ENCODE data around the gene BCL2L1. TPM values are rescaled to one million over a fixed set of nuclear protein-coding genes. Genes with fewer than 3 reads are reported as not detected.

Gene BCL2L1
- total RNA-seq, 1 donor from 2014 or later: 174 TPM

- Histone ChIP-seq H3K36me3 (no peaks in the 10 kb centered on the region), H3K9me3 (no peaks in the 10 kb centered on the region), H3K27ac (no peak overlapping the region), H3K4me3 (no peak overlapping the region), H3K4me1 (no peaks in the 10 kb centered on the region), H3K27me3 (no peaks in the 10 kb centered on the region)
- TF ChIP-seq, protein P1, sequence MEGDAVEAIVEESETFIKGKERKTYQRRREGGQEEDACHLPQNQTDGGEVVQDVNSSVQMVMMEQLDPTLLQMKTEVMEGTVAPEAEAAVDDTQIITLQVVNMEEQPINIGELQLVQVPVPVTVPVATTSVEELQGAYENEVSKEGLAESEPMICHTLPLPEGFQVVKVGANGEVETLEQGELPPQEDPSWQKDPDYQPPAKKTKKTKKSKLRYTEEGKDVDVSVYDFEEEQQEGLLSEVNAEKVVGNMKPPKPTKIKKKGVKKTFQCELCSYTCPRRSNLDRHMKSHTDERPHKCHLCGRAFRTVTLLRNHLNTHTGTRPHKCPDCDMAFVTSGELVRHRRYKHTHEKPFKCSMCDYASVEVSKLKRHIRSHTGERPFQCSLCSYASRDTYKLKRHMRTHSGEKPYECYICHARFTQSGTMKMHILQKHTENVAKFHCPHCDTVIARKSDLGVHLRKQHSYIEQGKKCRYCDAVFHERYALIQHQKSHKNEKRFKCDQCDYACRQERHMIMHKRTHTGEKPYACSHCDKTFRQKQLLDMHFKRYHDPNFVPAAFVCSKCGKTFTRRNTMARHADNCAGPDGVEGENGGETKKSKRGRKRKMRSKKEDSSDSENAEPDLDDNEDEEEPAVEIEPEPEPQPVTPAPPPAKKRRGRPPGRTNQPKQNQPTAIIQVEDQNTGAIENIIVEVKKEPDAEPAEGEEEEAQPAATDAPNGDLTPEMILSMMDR (IDR thresholded peaks at IDR 0.05): no peak
- DNase-seq (no peak), ATAC-seq (no peak)
- intact Hi-C loops (cut with DNase I): no loop called here
Observed at GRCh38 chr20:31760519-31761240, 38.0 kb upstream of the BCL2L1 start.

DNA sequence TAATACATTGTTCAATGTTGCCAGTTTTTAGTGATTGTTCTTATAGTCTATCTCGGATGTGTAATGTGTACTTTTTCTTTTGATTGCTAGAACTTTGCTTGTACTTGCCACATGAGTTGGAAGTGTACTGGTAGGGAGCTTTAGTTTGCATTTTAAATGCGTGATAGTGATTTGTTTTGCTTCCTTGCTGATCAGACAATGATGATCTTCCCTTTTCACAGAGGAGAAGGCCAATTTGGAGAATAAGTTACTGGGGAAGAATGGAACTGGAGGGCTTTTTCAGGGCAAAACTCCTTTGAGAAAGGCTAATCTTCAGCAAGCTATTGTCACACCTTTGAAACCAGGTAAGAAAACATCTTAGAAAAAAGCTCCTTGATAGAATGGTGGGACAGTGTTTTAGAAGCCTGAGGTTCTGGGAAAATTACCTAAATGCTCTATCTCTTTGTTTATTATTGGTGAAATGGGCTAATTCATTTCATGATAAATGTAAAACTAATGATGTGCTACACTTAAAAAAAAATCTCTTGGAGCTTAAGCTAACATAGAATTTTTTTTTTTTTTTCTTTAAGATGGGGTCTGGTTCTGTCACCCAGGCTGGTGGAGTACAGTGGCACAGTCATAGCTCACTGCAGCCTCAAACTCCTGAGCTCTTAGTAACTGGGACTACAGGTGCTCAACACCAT, 37.3 kb upstream of the BCL2L1 start:
- no peak overlapping the region for H3K4me3 ChIP-seq
- no peaks in the 10 kb centered on the region for H3K36me3 ChIP-seq
- H3K27me3 ChIP-seq: no peaks in the 10 kb centered on the region
- no peak overlapping the region for H3K27ac ChIP-seq
- TF ChIP-seq, protein P1 (IDR thresholded peaks at IDR 0.05): no peak
- no peaks in the 10 kb centered on the region for H3K9me3 ChIP-seq
- ATAC-seq: no peak
- no peaks in the 10 kb centered on the region for H3K4me1 ChIP-seq
- DNase-seq: no peak
- intact Hi-C loops (cut with DNase I): no loop called here

GRCh38 chr20:31758991-31759390, 36.3 kb upstream of the BCL2L1 start:
- Histone ChIP-seq H3K27ac (no peak overlapping the region), H3K36me3 (no peaks in the 10 kb centered on the region), H3K27me3 (no peaks in the 10 kb centered on the region), H3K9me3 (no peaks in the 10 kb centered on the region), H3K4me3 (no peak overlapping the region), H3K4me1 (no peaks in the 10 kb centered on the region)
- DNase-seq (no peak), ATAC-seq (no peak)
- TF ChIP-seq, protein P1 (IDR thresholded peaks at IDR 0.05): no peak
- intact Hi-C loops (cut with DNase I): no loop called here

- no peak overlapping the region for H3K27ac ChIP-seq
Observed at GRCh38 chr20:31758521-31758920, 35.9 kb upstream of the BCL2L1 start.

DNA sequence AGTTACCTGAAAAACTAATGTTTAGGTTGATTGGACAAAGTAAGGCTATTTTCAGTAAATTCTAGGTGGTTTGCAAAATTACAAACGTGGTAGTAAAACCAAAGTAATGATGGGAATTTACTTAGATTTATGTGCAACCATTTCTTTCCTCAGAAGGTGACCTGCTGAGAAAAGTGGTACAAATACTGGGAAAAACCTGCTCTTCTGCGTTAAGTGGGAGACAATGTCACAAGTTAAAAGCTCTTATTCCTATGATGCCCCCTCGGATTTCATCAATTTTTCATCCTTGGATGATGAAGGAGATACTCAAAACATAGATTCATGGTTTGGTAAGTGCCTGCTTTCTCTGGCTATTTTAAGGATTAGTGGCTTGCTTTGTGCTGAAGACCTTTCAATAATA, 34.6 kb upstream of the BCL2L1 start:
- Histone ChIP-seq H3K9me3 (no peaks in the 10 kb centered on the region), H3K27me3 (no peaks in the 10 kb centered on the region), H3K36me3 (no peaks in the 10 kb centered on the region), H3K27ac (no peak overlapping the region), H3K4me3 (no peak overlapping the region), H3K4me1 (no peaks in the 10 kb centered on the region)
- DNase-seq: no peak
- ATAC-seq: no peak
- intact Hi-C loops (cut with DNase I): no loop called here
- TF ChIP-seq, protein P1 (IDR thresholded peaks at IDR 0.05): no peak

More at GRCh38 chr20:31758521-31758920, 35.9 kb upstream of the BCL2L1 start:
- H3K9me3 ChIP-seq: no peaks in the 10 kb centered on the region
- no peaks in the 10 kb centered on the region for H3K27me3 ChIP-seq
- H3K36me3 ChIP-seq: no peaks in the 10 kb centered on the region
- H3K4me3 ChIP-seq: no peak overlapping the region
- TF ChIP-seq, protein P1 (IDR thresholded peaks at IDR 0.05): no peak
- ATAC-seq (no peak), DNase-seq (no peak)
- no peaks in the 10 kb centered on the region for H3K4me1 ChIP-seq
- intact Hi-C loops (cut with DNase I): no loop called here

All from upper lobe of right lung (tissue), 1 donor.